ENCODE data around the gene DLGAP3.

GRCh38 chr1:34950428-34950827 lies 21.0 kb upstream of the DLGAP3 start:
- TF ChIP-seq EZH2 (IDR thresholded peaks at IDR 0.05; ENCODE audit: borderline replicate concordance, low read length) = no peak
- TF ChIP-seq CTCF (conservative IDR thresholded peaks at IDR 0.05 in 1 of 2, IDR thresholded peaks at IDR 0.05 in 1 of 2; ENCODE audit: extremely low read depth in 1 of 2, insufficient read depth in 1 of 2, low read depth in 1 of 2, low read length in 2 of 2) = no peak

Measured in mammary epithelial cell (primary cell).